GM19452 (cell line): ENCODE data around the gene D2HGDH.
"Not testable (repeated sequence)": the region's sequence is repeated elsewhere in the genome, so short reads cannot be mapped to it uniquely, and the experiment has no call there.

Experiments
- ATAC-seq: cut with Tn5 transposase; IDR thresholded peaks from one replicate; pipeline ENCODE4 v1.9.1; 2021; ENCODE audit not compliant: unreplicated experiment

Gene D2HGDH

GRCh38 chr2:241748468-241749256, 14.2 kb downstream of the D2HGDH start:
- ATAC-seq: no peak

- ATAC-seq: no peak
Observed at GRCh38 chr2:241750076-241750840, 15.8 kb downstream of the D2HGDH start.

- no peak for ATAC-seq
Observed at GRCh38 chr2:241751152-241751551, 16.7 kb downstream of the D2HGDH start.

- no peak for ATAC-seq
Observed at GRCh38 chr2:241751776-241752175, 17.3 kb downstream of the D2HGDH start.

GRCh38 chr2:241752253-241752652, 17.8 kb downstream of the D2HGDH start:
- ATAC-seq: no peak

GRCh38 chr2:241752689-241753276, 18.4 kb downstream of the D2HGDH start:
- ATAC-seq: no peak

- ATAC-seq: no peak
Observed at GRCh38 chr2:241753493-241753892, 19.1 kb downstream of the D2HGDH start.

GRCh38 chr2:241754042-241754441, 19.6 kb downstream of the D2HGDH start:
- no peak for ATAC-seq

GRCh38 chr2:241755166-241755565, 20.7 kb downstream of the D2HGDH start:
- no peak for ATAC-seq

GRCh38 chr2:241755777-241756176, 21.3 kb downstream of the D2HGDH start:
- no peak for ATAC-seq

GRCh38 chr2:241759067-241759807, 24.8 kb downstream of the D2HGDH start:
- ATAC-seq: no peak

- not testable (repeated sequence) for ATAC-seq
Observed at GRCh38 chr2:241759893-241760292, 25.5 kb downstream of the D2HGDH start.

- ATAC-seq: no peak
Observed at GRCh38 chr2:241760301-241760771, 25.9 kb downstream of the D2HGDH start.

- ATAC-seq: no peak
Observed at GRCh38 chr2:241762321-241762932, 28.0 kb downstream of the D2HGDH start.

GRCh38 chr2:241762933-241763369, 28.5 kb downstream of the D2HGDH start:
- peak; percentile 70 for ATAC-seq

GRCh38 chr2:241763551-241764274, 29.3 kb downstream of the D2HGDH start:
- ATAC-seq: no peak

GRCh38 chr2:241764275-241765241, 30.1 kb downstream of the D2HGDH start:
- no peak for ATAC-seq

GRCh38 chr2:241767464-241768250, 33.2 kb downstream of the D2HGDH start:
- no peak for ATAC-seq
